H9 (cell line): ENCODE data around the gene PIGM. TPM values are rescaled to one million over a fixed set of nuclear protein-coding genes. Genes with fewer than 3 reads are reported as not detected.

ENCODE experiments used
- DNase-seq: peaks from one replicate; pipeline ENCODE4 v3.0.0-alpha.2; 2017
- H2AFZ ChIP-seq: one replicate; pipeline ENCODE4 v1.6.1; 2013; ENCODE audit warnings: mild to moderate bottlenecking, low read length, control low read depth, moderate library complexity
- H2AK5ac ChIP-seq: 2 replicates; pipeline ENCODE4 v1.6.1; 2013; ENCODE audit warnings: low read length, control low read depth, mixed read lengths; ENCODE audit not compliant: insufficient read length
- H2BK120ac ChIP-seq: one replicate; pipeline ENCODE4 v1.6.1; 2013; ENCODE audit warnings: low read depth, mild to moderate bottlenecking, low read length, control low read depth, inconsistent platforms; ENCODE audit not compliant: poor library complexity, severe bottlenecking
- H2BK12ac ChIP-seq: 2 replicates; pipeline ENCODE4 v1.6.1; 2013; ENCODE audit warnings: low read length, control low read depth, mixed read lengths, low read depth; ENCODE audit not compliant: insufficient read length
- H2BK15ac ChIP-seq: 2 replicates; pipeline ENCODE4 v1.6.1; 2013; ENCODE audit warnings: low read depth, low read length, control low read depth
- H2BK20ac ChIP-seq: one replicate; pipeline ENCODE4 v1.6.1; 2013; ENCODE audit warnings: low read depth, mild to moderate bottlenecking, low read length, control low read depth, inconsistent platforms; ENCODE audit not compliant: poor library complexity, severe bottlenecking
- H2BK5ac ChIP-seq: 2 replicates; pipeline ENCODE4 v1.6.1; 2013; ENCODE audit warnings: low read length, control low read depth, mixed read lengths; ENCODE audit not compliant: insufficient read length
- H3K14ac ChIP-seq: 2 replicates; pipeline ENCODE4 v1.6.1; 2013; ENCODE audit warnings: low read length, control low read depth; ENCODE audit not compliant: insufficient read depth
- H3K18ac ChIP-seq: 2 replicates; pipeline ENCODE4 v1.6.1; 2013; ENCODE audit warnings: low read depth, mild to moderate bottlenecking, mixed read lengths, low read length, control low read depth; ENCODE audit not compliant: insufficient read length
- H3K23ac ChIP-seq: 2 replicates; pipeline ENCODE4 v1.6.1; 2013; ENCODE audit warnings: low read length, control low read depth, mixed read lengths, low read depth; ENCODE audit not compliant: insufficient read length
- H3K23me2 ChIP-seq: 2 replicates; pipeline ENCODE4 v1.6.1; 2013; ENCODE audit warnings: low read depth, mild to moderate bottlenecking, mixed read lengths, low read length, control low read depth; ENCODE audit not compliant: insufficient read length, poor library complexity, severe bottlenecking
- H3K27ac ChIP-seq: 2 replicates; pipeline ENCODE4 v1.5.1; 2013; ENCODE audit warnings: low read length, control low read depth, mixed read lengths, low read depth; ENCODE audit not compliant: insufficient read length
- H3K27me3 ChIP-seq: 2 replicates; pipeline ENCODE4 v1.6.1; 2013; ENCODE audit warnings: low read length, control low read depth, inconsistent platforms; ENCODE audit not compliant: insufficient read depth
- H3K4ac ChIP-seq: 2 replicates; pipeline ENCODE4 v1.6.1; 2013; ENCODE audit warnings: low read depth, mild to moderate bottlenecking, control low read depth, inconsistent platforms, low read length, moderate library complexity
- H3K4me1 ChIP-seq: 2 replicates; pipeline ENCODE4 v1.6.1; 2013; ENCODE audit warnings: low read length, control low read depth, inconsistent platforms; ENCODE audit not compliant: insufficient read depth
- H3K4me2 ChIP-seq: 2 replicates; pipeline ENCODE4 v1.6.1; 2013; ENCODE audit warnings: low read length, control low read depth, mixed read lengths; ENCODE audit not compliant: insufficient read length, insufficient read depth
- H3K56ac ChIP-seq: 2 replicates; pipeline ENCODE4 v1.6.1; 2013; ENCODE audit warnings: low read depth, mild to moderate bottlenecking, mixed read lengths, low read length, control low read depth; ENCODE audit not compliant: insufficient read length
- H3K79me1 ChIP-seq: 2 replicates; pipeline ENCODE4 v1.6.1; 2013; ENCODE audit warnings: low read depth, mild to moderate bottlenecking, moderate library complexity, low read length, control low read depth, inconsistent platforms; ENCODE audit not compliant: insufficient read depth, poor library complexity, severe bottlenecking
- H3K79me2 ChIP-seq: 2 replicates; pipeline ENCODE4 v1.6.1; 2013; ENCODE audit warnings: low read length, control low read depth, inconsistent platforms; ENCODE audit not compliant: insufficient read depth
- H3K9ac ChIP-seq: 2 replicates; pipeline ENCODE4 v1.6.1; 2013; ENCODE audit warnings: low read length, control low read depth, mixed read lengths; ENCODE audit not compliant: insufficient read length; ENCODE audit errors: extremely low read depth
- H3K9me3 ChIP-seq: one replicate; pipeline ENCODE4 v1.6.1; 2013; ENCODE audit warnings: low read depth, low read length, inconsistent platforms; ENCODE audit not compliant: control insufficient read depth
- H3T11ph ChIP-seq: one replicate; pipeline ENCODE4 v1.6.1; 2013; ENCODE audit warnings: mild to moderate bottlenecking, low read length, control low read depth, inconsistent platforms
- H4K20me1 ChIP-seq: one replicate; pipeline ENCODE4 v1.6.1; 2013; ENCODE audit not compliant: control insufficient read depth, insufficient read length, insufficient read depth
- H4K5ac ChIP-seq: 2 replicates; pipeline ENCODE4 v1.6.1; 2013; ENCODE audit warnings: low read depth, mild to moderate bottlenecking, mixed read lengths, low read length, control low read depth; ENCODE audit not compliant: insufficient read length
- H4K8ac ChIP-seq: replicated peaks from 2 replicates; pipeline ENCODE4 v1.6.1; 2013; ENCODE audit warnings: low read length, control low read depth, mixed read lengths, low read depth; ENCODE audit not compliant: insufficient read length
- H4K91ac ChIP-seq: 2 replicates; pipeline ENCODE4 v1.6.1; 2013; ENCODE audit warnings: low read depth, mild to moderate bottlenecking, moderate library complexity, mixed read lengths, low read length, control low read depth; ENCODE audit not compliant: insufficient read length
- H3K27ac Mint-ChIP-seq, 3 experiments: 2 replicates in 2 of 3; 3 replicates in 1 of 3; pipeline ENCODE4 v1.8.0; 2020 to 2021; ENCODE audit warnings: mixed read lengths in 3 of 3, mild to moderate bottlenecking in 1 of 3, moderate library complexity in 1 of 3
- H3K27me3 Mint-ChIP-seq: 2 replicates; pipeline ENCODE4 v1.8.0; 2021; ENCODE audit warnings: low read depth, mild to moderate bottlenecking, moderate library complexity, mixed read lengths
- H3K36me3 Mint-ChIP-seq, 3 experiments: 2 replicates in 2 of 3; 3 replicates in 1 of 3; pipeline ENCODE4 v1.8.0; 2020 to 2021; ENCODE audit warnings: low read depth in 3 of 3, mixed read lengths in 3 of 3; ENCODE audit not compliant: insufficient read depth in 1 of 3
- H3K4me1 Mint-ChIP-seq, 2 experiments: 2 replicates each; pipeline ENCODE4 v1.8.0; 2020; ENCODE audit warnings: mixed read lengths in 2 of 2
- H3K4me3 Mint-ChIP-seq, 2 experiments: 2 replicates in 1 of 2; 3 replicates in 1 of 2; pipeline ENCODE4 v1.8.0; 2020 to 2021; ENCODE audit warnings: mild to moderate bottlenecking in 2 of 2, mixed read lengths in 2 of 2, moderate library complexity in 1 of 2
- H3K9me3 Mint-ChIP-seq, 2 experiments: 2 replicates in 1 of 2; 3 replicates in 1 of 2; pipeline ENCODE4 v1.8.0; 2020; ENCODE audit warnings: mild to moderate bottlenecking in 2 of 2, mixed read lengths in 2 of 2, moderate library complexity in 1 of 2
- CTCF ChIP-seq: fragments of 200-600 bp; sonication (generic); conservative IDR thresholded peaks from 3 replicates; pipeline ENCODE4 v1.8.0; 2021; ENCODE audit warnings: antibody characterized with exemption, mild to moderate bottlenecking
- WGBS: extraction: QIAGEN DNeasy Blood & Tissue Kit; methylation state at CpG from one replicate; pipeline ENCODE4 v1.1.7; 2013; ENCODE audit warnings: missing lambda C conversion rate, low lambda C conversion rate, mixed read lengths; ENCODE audit not compliant: insufficient read length; ENCODE audit errors: extremely low coverage; 5-methylcytosine and 5-hydroxymethylcytosine counted together
- total RNA-seq: library from RNA; stranded (reverse); gene quantifications from 2 replicates; pipeline ENCODE4 v1.2.1, GENCODE V29; 2021

The PIGM gene
- total RNA-seq, 1 experiment from 2014 or later = 5.9 TPM

- no peak overlapping the region for H2AFZ ChIP-seq
- no CpG with 5 or more reads among the region's 1 CpG for WGBS
Observed at GRCh38 chr1:159992161-159992560, 39.6 kb downstream of the PIGM start.

More at GRCh38 chr1:159992161-159992560, 39.6 kb downstream of the PIGM start:
- Histone ChIP-seq H3T11ph (no peak overlapping the region), H3K27me3 (no peaks in the 10 kb centered on the region), H3K23ac (no peak overlapping the region), H3K27ac (no peak overlapping the region), H3K4me2 (no peak overlapping the region), H2BK120ac (no peak overlapping the region), H2BK12ac (no peak overlapping the region), H3K14ac (no peak overlapping the region), H4K20me1 (no peaks in the 10 kb centered on the region), H4K8ac (no peak overlapping the region), H4K91ac (no peak overlapping the region), H2BK15ac (no peak overlapping the region), H3K4ac (no peak overlapping the region), H2AK5ac (no peak overlapping the region), H3K56ac (no peak overlapping the region), H2BK5ac (no peak overlapping the region), H3K4me1 (peaks cover 2% of the 10 kb centered on the region; the same call in 1 of the 2 replicates), H3K79me2 (no peaks in the 10 kb centered on the region), H3K79me1 (no peaks in the 10 kb centered on the region), H3K23me2 (no peaks in the 10 kb centered on the region), H3K9me3 (no peaks in the 10 kb centered on the region), H3K18ac (no peak overlapping the region), H3K9ac (no peak overlapping the region), H4K5ac (no peak overlapping the region), H2BK20ac (no peak overlapping the region)
- no peak overlapping the region; a peak in 1 of 7 replicates for H3K27ac Mint-ChIP-seq
- peaks cover 1% of the 10 kb centered on the region for H3K27me3 Mint-ChIP-seq
- TF ChIP-seq CTCF = no peak
- DNase-seq = no peak
- peaks cover 8 to 12% of the 10 kb centered on the region in 2 experiments; a peak in 3 of 4 replicates for H3K4me1 Mint-ChIP-seq
- no peaks in the 10 kb centered on the region for H3K9me3 Mint-ChIP-seq
- no peak overlapping the region for H3K4me3 Mint-ChIP-seq
- H3K36me3 Mint-ChIP-seq = no peaks in the 10 kb centered on the region
